Stimulated activated CD4-positive, alpha-beta T cell treated with anti-CD3 and anti-CD28 coated beads, Interleukin-2, amount 100 ng/mL, for 48 hours (primary cell): ENCODE measurements around the gene CACNA1A.

ENCODE experiments used
- DNase-seq, 2 donors: peaks; one replicate each; pipeline ENCODE4 v3.0.0-alpha.2; 2020

Gene CACNA1A

DNA sequence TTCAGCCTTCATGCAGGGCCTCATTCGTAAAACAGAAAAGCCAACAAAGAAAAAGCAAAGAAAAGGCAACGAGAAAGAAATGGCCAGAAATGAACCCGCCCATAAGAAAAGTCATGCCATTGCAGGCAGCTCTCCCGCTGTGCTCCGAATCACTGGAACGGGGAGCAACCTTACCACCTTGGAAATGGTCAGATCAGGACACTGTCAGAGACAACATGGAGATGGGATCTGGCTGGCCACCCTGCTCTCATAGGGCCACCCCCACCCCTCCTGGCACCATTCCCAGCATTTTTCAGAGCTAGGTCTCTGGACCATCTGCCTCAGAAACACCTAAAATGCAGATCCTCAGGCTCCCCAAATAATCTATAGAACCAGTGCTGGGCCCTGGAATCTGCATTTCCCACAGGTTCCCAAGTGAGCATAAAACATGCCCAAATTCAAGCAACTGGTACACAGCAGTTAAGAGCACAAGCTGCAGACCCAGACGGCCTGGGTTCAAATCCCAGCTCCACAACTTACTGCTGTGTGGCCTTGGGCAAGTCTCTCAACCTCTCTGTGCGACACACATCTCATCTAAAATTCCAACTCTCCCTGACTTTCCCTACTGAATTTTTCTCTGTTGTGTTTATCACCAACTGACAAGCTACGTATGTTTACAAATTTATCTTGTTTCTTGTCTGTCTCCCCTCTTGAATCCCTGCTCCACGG, 204.5 kb downstream of the CACNA1A start:
- DNase-seq = no peak

DNA sequence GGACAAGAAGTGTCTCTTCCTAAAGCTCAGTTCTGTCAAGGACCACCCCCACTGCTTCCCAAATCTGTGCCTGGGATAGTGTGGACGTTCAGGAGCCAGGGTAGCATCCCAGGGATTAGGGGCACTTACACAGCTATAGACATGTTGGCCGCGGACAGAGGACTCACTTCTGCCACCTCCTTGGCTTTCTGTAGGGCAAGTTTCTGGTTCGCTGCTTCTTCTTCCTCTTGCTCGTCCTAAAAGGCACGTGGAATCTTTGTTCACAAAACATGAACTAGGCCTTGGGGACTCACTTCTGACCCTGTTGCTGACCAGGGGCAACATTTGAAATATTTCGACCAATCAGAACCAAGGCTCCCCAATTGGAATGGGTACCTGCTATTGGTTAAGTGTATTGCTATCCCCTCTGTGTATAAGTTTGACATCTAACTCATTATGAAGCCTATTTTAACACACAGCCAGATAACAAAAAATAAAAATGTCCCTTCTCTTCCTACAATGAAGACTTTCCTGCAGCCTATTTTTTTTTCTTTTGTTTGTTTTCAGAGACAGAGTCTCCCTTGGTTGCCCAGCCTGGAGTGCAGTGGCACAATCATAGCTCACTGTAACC, 205.8 kb downstream of the CACNA1A start:
- no peak for DNase-seq

DNA sequence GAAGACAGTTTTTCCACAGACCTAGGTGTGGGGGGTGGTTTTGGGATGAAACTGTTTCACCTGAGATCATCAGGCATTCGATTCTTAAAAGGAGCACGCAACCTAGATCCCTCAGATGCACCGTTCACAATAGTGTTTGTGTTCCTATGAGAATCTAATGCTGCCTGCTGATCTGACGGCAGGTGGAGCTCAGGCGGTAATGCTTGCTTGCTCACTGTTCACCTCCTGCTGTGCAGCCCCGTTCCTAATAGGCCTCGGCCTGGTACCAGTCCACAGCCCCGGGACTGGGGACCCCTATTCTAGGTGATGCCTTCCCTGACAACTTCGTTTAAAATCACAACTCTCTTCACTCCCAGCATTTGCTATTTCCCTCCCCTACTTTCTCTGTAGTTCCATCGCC, 206.4 kb downstream of the CACNA1A start:
- no peak for DNase-seq

DNA sequence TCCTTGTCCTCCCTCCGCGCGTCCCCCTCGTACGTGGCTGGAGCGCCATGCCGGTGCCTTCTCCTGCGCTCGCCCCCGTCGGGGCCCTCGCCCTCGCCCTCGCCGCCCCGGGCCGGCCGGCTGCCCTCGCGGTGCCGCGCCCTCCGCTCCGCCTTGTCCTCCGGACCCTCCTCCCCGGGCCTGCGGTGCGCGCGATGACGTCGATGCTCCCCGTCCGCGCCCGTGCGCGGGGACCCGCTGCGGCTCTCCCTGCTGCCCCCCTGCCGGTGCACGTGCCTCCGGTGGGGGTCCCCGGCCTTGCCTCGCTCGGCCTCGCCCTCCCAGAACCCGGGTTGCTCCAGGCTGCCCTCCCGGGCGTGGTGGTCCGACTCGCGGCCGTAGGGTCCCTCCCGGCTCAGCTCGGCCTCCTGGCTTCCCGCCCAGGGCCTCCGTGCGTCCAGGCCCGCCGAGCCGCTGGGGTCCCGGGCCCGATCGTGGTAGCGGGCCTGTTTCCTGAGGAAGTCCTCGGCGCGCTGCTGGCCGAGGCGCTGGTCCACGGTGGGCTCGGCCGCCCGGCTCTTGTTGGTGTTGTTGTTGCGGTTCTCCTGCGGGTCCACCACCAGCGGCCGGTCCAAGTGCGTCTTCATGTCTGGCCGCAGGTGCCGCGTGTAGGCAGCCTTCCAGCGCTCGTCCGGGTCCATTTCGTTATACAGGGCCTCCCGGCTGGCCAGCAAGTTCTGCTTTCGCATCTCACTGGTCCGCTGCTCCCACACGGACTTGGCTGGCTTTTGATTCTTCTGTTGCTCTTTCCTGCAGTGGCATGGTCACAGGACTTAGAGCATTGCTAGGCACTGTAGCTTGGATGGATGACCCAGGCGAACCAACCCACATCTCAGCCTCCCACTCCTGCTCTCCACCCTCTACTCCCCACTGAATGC, 207.5 kb downstream of the CACNA1A start:
- no peak for DNase-seq

DNA sequence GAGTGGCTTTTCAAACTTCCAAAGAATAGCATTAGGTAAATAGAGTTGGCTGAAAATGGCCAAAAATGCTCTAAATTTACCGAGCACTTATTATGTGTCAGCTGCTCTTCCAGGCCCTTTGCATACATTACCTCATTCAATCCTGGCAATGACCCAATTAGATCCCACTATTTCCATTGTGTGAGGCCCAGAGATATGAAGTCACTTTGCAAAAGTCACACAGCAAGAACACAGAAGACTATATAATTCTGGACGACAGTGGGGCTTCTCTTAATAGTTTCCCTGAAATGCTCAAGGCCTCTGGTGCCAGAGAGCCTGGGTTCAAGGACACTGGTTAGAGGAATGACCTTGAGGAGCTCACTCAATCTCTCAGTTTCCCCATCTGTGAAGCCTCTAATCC, 209.3 kb downstream of the CACNA1A start:
- DNase-seq = no peak

DNA sequence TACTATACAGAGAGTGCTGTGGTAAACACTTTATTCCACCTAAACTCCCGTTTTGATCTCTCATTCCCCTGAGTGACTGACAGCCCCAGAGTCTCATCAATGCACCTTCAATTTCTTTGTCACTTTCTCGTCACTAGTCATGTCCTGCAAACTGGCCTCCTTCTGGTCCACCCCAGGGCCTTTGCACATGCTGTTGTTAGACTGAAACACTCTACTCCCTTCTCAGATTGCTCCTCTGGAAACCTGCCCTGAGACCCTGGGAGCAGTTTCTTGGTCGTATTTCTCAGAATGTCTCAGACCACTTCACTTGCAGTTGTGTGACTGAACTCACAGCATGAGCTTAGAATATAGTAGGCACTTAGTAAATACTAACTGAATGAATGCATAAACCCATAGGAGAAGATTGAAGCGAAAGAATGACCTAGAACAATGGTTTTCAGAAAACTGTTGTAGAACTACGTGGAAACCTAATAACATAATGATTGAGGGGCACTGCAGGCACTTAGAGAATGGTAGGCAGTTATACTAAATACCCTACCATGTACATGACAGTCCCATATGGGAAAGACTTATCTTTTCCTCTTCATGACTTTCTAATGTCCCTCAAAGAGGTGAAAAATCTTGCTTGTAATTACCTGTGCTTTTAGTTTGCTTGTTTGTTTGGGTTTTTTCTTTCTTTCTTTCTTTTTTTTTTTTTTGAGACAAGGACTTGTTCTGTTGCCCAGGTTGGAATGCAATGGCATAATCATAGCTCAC, 211.3 kb downstream of the CACNA1A start:
- DNase-seq = no peak

DNA sequence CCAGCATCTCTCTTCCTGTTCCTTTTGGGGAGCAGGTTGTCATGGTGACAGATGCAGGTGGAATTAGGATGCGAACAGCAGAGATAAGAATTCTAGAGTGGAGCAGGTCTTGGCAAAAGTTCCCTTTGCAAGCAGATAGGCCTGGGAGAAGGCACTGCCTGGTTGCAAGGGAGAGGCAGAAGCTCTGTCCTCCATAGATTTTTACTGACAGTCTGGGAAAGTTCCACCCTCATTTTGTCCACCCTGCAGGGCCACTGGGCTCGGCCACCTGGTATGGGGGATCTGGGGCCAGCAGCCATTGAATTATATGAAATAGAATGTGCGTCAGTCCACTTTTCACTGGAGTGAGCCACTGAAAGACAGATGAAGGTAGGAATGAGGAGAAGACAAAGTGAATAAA, 214.4 kb downstream of the CACNA1A start:
- no peak for DNase-seq

DNA sequence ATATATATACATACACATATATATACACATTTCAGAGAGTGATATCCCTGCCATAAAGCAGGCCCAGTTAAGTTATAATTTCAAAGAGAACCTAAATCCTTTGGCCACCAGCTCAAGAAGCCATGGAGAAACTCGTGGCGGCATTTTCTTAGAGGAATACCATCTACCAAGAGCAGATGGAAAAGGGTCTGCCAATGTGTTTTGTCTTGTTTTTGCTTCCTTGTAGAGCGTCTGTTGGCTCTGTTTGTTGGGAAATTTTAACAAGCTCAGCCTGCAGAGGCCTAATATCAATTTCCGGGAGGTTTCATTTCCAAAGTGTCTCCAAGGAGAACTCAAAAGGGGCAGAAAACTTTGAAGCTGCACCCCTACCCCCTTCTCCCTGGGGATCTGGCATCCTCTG, 215.5 kb downstream of the CACNA1A start:
- no peak for DNase-seq

DNA sequence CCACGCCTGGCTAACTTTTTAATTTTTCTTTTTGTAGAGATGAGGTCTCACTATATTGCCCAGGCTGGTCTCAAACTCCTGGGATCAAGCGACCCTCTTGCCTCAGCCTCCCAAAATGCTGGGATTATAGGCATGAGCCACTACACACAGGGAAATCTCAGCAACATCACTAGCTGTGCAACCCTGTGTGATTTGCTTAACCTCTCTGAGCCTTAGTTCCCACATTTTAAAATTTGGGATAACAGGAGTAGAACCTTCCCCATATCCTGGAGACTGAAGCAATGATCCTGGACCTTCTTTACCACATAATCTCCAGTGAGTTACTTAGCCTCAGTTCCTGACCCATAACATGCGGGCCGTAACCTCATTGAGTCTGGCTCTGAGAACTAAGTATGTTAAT, 217.0 kb downstream of the CACNA1A start:
- no peak for DNase-seq

DNA sequence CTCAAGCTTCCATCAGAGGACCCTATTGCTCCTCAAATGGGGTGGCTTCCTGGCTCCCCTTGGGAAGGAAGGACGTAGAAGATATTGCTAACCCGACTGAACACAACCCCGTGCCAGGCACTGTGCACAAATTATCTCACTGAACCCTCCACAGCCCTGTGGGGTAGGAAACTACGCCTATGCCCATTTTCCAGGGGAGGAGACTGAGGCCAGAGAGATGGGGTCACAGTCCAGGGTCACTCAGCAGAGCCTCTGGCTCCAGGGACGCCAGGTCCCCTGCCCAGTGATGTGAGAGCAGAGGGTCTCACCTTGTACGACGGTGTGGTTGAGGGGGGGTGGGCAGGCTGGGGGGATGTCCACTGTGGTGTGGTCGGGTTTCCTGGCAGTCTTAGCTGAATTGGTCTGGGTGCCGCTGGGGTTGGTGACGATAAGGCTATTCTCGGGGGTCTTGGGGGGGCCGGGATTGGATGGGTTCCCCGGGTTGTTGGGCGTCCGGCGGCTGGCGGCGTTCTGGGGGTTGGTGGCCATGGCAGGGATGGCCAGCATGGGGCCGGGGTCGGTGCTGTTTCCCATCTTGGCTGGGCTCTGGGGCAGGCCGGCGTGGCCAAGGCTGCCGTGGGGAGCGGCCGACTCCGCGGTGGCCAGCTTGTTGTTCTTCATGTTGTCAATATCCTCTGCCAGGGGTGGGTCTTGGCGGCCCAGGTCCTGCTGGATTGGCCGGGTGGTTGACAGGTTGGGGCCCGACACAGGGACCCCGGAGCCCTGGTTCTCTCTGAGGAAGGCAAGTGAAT, 219.9 kb downstream of the CACNA1A start:
- no peak for DNase-seq

DNA sequence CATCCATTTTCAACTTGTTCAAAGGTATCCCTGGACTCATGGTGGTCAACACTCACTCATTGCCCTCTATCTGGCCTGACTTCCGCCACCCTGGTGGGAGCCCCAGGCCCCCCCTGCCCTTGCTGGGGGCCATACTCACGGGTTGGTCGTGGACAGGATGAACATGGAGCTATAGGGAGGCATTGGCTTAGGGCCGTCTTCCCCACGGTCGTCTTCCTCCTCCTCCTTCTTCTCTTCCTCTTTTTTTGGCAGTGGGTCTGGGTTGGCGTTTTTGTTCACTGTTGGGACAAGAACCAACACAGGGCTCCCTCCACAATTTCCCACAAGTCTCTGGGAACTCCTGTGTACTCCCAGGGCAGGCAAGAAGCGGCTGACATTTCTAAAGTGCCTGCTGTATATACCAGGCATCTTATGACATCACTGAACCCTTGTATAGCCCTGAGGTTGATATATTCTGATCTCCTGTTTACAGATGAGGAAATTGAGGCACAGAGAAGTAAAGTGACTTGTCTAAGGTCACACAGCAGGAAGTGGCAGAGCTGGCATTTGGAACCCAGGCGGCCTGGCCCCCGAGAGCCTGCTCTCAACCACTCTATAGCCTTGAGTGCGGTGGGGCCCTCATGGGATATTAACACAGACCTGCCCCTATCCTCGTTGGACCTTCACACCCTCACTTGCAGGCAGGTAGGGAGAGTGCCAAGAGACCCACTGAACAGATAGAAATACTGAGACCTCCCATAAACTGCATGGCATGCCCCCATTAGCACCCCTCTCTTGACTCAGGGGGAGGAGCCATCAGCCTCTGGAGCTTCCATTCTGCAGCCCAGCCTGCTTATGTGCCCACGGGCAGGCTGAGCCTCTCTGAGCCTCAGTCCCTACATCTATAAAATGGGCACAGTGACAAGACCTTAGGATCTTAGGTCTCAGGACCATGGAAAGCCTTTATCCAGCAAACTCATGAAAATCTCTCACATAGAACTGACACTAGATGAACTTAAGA, 221.1 kb downstream of the CACNA1A start:
- DNase-seq = no peak

DNA sequence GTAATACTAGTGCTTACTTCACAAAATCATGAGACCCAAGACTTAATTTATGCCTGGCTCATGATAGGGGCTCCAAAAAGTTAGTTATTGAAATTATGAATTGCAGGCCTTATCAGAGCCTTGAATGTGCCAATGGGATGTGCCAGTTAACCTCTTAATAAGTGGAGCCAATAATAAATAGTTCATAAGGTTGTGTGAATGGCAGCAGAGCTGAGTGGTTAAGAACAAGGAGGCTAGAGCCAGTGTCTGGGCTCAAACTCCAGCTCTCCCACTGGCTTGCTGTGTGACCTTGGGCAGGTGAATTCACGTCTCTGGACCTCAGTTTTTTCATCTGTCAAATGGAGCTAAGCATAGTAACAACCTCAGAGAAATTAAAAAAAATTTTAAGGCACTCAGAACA, 222.4 kb downstream of the CACNA1A start:
- no peak for DNase-seq

DNA sequence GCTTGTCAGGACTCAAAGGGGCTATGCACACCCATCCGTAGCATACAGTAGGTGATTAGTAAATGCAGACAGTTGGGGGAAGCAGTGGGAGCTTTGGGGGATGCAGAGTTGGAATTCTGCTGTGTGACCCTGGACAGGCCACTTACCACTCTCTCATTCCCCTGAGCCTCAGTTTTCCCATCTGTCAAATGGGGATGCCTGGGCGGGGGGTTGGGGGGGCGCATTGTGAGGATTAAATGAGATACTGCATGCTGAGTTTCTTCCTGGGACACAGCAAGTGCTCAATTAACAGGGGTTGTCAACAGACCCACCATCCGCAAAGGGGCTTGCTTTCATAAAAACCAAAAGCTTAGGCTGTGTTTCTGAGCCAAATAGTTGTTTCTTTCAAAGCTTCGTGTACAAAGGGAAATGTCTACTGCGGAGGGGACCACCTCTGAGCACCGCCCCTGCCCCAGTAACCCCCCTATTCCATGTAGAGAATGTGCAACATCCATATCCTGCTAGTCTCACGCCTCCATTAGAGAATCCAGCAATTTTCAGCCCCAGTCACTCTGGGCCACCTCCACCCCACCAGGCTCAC, 223.7 kb downstream of the CACNA1A start:
- no peak for DNase-seq

DNA sequence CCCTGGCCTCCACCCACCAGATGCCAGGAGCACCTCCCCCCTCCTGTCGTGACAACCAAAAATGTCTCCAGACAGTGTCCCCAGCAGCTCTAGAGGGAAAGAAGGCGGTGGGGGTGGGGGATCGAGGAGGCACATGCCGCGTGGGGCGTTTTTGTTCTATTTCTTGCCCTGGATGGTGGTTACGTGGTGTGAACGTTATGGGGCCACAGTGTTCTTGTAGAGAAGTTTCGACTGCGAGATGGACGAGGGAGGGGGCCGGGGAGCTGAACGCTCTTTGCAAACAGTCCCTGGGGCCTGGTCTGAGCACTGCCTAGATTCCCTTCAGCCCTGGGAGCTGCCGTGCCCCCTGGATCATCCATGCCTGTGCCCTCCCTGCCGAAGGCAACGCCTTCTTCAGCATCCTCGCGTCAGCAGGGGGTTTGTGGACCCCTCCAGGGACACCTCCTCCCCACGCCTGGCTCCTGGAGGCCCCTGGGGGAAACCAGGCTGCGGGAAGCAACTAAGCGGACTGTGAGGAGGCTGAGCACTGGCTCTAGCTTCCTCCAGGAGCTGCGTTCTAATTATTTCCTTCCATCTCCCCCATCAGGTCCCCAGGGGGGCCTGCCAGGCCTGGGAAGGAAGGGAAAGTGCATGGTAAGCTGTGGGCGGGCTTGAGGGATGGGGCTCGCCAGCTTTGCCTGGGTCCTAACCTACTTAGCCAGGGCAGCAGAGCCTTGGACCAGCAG, 224.6 kb downstream of the CACNA1A start:
- no peak for DNase-seq

DNA sequence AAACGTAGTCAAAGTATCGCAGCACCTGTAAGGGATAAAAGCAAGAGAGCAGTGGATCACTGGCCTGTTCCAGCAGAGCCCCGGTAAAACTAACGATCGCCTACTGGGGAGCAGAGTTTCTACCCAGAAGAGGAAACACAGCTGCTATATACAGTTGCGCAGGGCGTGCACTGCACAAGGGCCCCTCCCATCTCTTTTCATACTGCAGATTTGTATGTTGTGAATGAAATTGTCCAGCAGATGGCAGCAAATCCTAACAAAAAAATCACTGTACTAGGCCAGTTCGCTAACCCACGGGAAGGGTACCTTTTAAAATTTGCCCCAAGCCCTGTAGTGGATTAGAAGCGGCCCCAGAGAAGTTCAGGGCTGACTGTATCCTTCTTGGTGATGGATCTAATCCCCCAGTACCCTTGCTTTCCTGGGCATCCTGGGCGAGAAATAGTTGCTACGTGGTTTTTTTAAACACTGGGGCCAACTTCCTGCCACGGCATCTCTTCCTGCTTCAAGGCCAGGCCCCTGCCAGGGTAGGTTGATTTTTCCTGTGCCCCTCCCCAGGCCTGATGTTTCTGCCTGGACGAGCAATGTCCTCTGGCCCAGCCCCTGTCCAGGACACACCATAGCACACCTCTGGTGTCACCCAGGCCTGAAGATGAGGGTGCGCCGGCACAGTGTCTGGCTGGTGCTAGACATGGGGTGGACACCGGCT, 229.0 kb downstream of the CACNA1A start:
- DNase-seq = peak; percentile 63 to 67

DNA sequence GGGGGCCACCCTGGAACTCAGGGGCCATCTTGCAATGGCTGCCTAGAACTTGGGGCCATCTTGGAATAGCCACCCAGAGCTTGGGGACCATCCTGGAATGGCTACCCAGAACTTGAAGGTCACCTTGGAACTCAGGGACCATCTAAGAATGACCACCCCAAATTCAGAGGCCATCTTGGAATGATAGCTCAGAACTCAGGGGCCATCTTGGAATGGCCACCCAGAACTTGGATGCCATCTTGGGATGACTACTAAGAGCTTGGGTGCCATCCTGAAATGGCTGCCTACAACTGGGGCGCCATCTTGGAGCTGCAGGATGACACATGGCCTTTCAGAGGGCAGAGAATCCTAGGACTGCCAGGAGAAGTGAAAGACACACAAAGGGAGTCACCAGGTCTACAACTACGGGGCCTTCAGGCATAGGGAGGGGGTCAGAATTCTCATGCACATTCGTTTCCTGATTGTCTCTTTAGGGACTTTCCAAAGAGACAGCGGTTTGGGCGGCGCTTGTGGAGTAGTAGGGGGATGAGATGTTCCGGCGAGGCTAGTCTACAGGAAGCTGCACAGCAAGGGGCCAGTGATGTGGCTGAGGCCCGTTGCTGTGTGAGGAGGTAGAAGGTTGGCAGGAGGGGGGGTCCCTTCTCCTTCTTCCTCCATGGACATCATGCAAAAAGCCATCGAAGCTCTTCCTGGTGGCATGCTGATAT, 231.1 kb downstream of the CACNA1A start:
- DNase-seq = no peak

DNA sequence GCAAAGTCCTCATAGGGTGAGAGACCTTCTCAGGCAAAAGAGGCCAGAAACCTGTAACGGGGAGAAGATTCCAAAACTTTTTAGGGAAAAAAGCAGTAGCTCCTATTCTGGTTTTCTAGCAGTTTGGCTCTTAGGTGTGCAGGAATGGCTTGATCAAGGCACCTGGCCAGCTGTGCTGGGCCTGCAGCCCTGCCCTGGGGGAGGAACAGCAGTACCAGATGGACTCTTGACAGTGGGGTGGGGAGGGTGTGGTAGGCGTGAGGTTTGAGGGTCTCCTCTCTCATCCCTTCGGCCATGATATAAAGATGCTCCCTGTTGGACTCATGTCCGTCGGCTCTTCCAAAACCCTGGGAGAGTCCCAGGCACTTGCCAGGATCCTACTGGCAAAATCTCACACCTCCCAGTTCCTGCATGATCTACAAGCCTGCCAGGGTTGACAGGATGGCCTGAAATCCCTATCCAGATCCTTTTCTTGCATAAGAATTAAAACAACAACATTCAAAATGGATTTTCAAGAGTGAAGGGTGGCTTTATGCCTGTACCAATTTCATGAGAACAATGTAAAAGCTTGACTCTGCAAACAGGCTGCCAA, 235.7 kb downstream of the CACNA1A start:
- DNase-seq = no peak

DNA sequence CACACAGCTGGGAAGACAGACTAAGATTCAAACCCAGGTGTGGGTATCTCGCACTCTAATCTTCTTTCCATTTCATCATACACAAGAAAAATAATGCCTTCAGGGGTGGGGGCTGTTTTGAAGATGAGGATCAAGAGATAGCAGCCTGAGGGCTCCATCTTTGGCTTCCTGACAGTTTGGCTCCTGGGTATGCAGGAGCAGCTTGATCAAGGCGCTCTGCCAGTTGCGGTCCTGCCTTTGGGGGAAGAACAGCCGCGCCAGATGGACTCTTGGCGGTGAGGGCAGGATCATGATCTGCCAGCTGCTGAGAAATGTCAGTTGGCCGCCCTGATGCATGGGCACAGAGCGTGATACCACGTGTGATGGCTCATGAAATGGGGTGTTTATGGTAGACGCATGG, 236.9 kb downstream of the CACNA1A start:
- no peak for DNase-seq
